Measurements from ENCODE around the gene UGP2. TPM values are rescaled to one million over a fixed set of nuclear protein-coding genes. Genes with fewer than 3 reads are reported as not detected.

The UGP2 gene
- total and polyA plus RNA-seq, 10 of the 15 experiments (the other 5 are each of a cell fraction or from before 2014, with no cell fraction given) = 40.8 to 98.3 (median 76.1) TPM

DNA sequence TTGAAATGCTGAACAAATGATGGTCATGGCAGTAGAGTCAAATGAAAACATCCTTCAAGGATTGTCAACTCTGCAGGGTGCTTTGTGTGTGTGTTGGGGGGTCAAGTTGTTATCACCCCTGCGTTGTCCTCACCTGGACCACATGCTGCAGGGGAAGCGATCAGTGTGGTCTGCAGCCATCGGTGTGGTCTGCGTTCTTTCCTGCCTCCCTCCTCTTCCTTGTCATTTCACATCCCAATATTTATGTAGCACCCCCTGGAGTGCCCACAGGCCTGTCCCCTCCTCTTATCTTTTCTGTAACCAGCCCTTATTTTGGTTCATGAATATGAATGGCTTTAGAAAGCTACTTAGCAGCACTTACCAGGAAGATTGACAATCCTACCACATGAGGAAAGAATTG is 38.9 kb downstream of the UGP2 start:
- Histone ChIP-seq H3K9ac (ENCODE audit: control insufficient read depth, insufficient read depth, low read length) (no peak overlapping the region), H3K4me1 (ENCODE audit: control insufficient read depth, insufficient read depth, low read length) (no peaks in the 10 kb centered on the region), H3K27me3 (replicated peaks in 1 of 2; ENCODE audit: control insufficient read depth in 2 of 2, insufficient read depth in 2 of 2, low read length in 1 of 2) (no peaks in the 10 kb centered on the region), H4K20me1 (ENCODE audit: control insufficient read depth, insufficient read depth) (no peaks in the 10 kb centered on the region), H3K4me2 (ENCODE audit: control insufficient read depth, insufficient read depth) (no peak overlapping the region), H3K36me3 (ENCODE audit: control insufficient read depth in 2 of 2, insufficient read depth in 2 of 2, low read length in 1 of 2) (peaks cover 2 to 16% of the 10 kb centered on the region in 2 experiments; a peak in 2 of 4 replicates), H2AFZ (ENCODE audit: control insufficient read depth, low read depth, low read length) (no peak overlapping the region), H3K79me2 (ENCODE audit: control insufficient read depth, insufficient read depth, low read length) (no peaks in the 10 kb centered on the region), H3K4me3 (no peak overlapping the region), H3K9me3 (replicated peaks; ENCODE audit: control insufficient read depth, insufficient read depth, low read length) (no peaks in the 10 kb centered on the region), H3K27ac (ENCODE audit: control insufficient read depth, insufficient read depth) (no peak overlapping the region)
- SMC1A ChIA-PET (ENCODE audit: uncharacterized antibody, unreplicated experiment) = interaction anchor here (1.1 to 1.2 kb wide), 2 partner anchors 16 to 19 kb away, joined by 3 read pairs; no protein-coding TSS in a partner anchor
- RAD21 ChIA-PET (ENCODE audit: unreplicated experiment) = no interaction called here
- intact Hi-C loops (cut with micrococcal nuclease; ENCODE audit: unreplicated experiment) (no loop called here), in situ Hi-C loops (cut with MboI) (no loop called here)
- ATAC-seq (no peak), DNase-seq (ENCODE audit: low read depth, low spot score) (no peak), FAIRE-seq (no peak)
- TF ChIP-seq MTA3 (IDR thresholded peaks at IDR 0.05; ENCODE audit: borderline replicate concordance, low read length) = no peak
- no peak for TF ChIP-seq ATF7 (IDR thresholded peaks at IDR 0.05; ENCODE audit: low read depth)
- TF ChIP-seq RFX5 (IDR thresholded peaks at IDR 0.05; ENCODE audit: low read depth, low read length) = no peak
- TF ChIP-seq SKIL (IDR thresholded peaks at IDR 0.05; ENCODE audit: low read depth, poor library complexity, severe bottlenecking) = no peak
- TF ChIP-seq SP1 (IDR thresholded peaks at IDR 0.05; ENCODE audit: low read depth, low read length) = no peak
- TF ChIP-seq MAX (IDR thresholded peaks at IDR 0.05; ENCODE audit: low read depth, low read length) = no peak
- no peak for TF ChIP-seq ZZZ3 (IDR thresholded peaks at IDR 0.05; ENCODE audit: control insufficient read depth, insufficient read length, low read depth)
- TF ChIP-seq, protein P1, sequence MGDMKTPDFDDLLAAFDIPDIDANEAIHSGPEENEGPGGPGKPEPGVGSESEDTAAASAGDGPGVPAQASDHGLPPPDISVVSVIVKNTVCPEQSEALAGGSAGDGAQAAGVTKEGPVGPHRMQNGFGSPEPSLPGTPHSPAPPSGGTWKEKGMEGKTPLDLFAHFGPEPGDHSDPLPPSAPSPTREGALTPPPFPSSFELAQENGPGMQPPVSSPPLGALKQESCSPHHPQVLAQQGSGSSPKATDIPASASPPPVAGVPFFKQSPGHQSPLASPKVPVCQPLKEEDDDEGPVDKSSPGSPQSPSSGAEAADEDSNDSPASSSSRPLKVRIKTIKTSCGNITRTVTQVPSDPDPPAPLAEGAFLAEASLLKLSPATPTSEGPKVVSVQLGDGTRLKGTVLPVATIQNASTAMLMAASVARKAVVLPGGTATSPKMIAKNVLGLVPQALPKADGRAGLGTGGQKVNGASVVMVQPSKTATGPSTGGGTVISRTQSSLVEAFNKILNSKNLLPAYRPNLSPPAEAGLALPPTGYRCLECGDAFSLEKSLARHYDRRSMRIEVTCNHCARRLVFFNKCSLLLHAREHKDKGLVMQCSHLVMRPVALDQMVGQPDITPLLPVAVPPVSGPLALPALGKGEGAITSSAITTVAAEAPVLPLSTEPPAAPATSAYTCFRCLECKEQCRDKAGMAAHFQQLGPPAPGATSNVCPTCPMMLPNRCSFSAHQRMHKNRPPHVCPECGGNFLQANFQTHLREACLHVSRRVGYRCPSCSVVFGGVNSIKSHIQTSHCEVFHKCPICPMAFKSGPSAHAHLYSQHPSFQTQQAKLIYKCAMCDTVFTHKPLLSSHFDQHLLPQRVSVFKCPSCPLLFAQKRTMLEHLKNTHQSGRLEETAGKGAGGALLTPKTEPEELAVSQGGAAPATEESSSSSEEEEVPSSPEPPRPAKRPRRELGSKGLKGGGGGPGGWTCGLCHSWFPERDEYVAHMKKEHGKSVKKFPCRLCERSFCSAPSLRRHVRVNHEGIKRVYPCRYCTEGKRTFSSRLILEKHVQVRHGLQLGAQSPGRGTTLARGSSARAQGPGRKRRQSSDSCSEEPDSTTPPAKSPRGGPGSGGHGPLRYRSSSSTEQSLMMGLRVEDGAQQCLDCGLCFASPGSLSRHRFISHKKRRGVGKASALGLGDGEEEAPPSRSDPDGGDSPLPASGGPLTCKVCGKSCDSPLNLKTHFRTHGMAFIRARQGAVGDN (IDR thresholded peaks at IDR 0.05) = no peak
- WGBS (ENCODE audit: insufficient coverage, insufficient replicate concordance, low lambda C conversion rate, missing lambda C conversion rate) = 97% methylated on average over 4 of the region's 4 CpGs
- CTCF ChIA-PET = interaction anchor here (2.8 kb wide), 1 partner anchor 182 kb away, joined by 16 read pairs; no protein-coding TSS in a partner anchor
- BruUV-seq (replicated peaks) = no TSS peak
- POLR2A ChIA-PET = interaction anchor here (0.7 kb wide), 1 partner anchor 93 kb away, joined by 3 read pairs; no protein-coding TSS in a partner anchor
